Choroid plexus epithelial cell (primary cell): ENCODE results near the gene PPP1R3C.
A peak's percentile ranks its signal among the peaks of the same experiment; 100 is the strongest.

ENCODE experiments used
- DNase-seq: peaks from one replicate; pipeline ENCODE4 v3.0.0-alpha.2; 2010; ENCODE audit warnings: low read depth
- H3K4me3 ChIP-seq: 2 replicates; pipeline ENCODE4 v1.5.1; 2011; ENCODE audit warnings: low read depth, mild to moderate bottlenecking, control low read depth, low read length, moderate library complexity
- CTCF ChIP-seq: conservative IDR thresholded peaks from 2 replicates; pipeline ENCODE4 v1.5.1; 2011; ENCODE audit warnings: low read depth, mild to moderate bottlenecking, control low read depth, inconsistent platforms, low read length, moderate library complexity

The PPP1R3C gene

DNA sequence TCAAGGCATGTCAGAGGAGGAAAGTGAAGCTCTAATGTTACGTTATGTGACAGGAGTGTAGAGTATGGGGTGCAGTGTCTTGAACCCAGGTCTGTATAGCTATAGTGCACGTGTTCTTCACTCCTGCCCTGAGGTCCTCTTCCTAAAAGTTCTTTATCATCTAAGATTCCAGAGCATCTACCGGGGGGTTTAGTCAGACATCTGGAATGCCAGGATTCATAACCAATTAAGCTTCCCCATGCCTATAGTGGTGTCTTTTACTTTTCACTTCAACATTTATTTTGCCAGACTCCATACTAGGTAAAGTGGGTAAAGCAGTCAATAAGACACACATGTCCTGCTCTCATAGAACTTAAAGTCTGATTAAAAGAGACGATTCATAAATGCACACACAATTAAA lies 22.4 kb downstream of the PPP1R3C start:
- TF ChIP-seq CTCF: no peak
- no peak overlapping the region for H3K4me3 ChIP-seq
- no peak for DNase-seq

GRCh38 chr10:91607646-91608403 lies 25.0 kb downstream of the PPP1R3C start:
- no peak overlapping the region for H3K4me3 ChIP-seq
- no peak for TF ChIP-seq CTCF
- DNase-seq: no peak

DNA sequence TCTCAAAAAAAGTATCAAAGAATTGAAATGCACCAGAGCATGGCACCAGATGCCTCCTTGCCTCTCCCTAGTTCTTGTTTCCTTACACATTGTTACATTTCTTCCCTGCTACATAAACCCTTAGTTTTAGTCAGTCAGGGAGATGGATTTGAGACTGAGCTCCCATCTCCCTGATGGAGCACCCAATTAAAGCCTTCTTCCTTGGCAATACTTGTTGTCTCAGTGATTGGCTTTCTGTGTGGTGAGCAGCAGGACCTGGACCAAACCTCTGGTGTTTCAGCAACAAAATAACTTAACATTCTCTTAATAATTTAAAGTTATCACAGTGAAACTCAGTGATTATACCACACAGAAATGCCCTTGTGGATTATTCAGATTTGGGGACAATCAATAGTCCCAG lies 26.9 kb downstream of the PPP1R3C start:
- DNase-seq: no peak

GRCh38 chr10:91604553-91605534 lies 28.0 kb downstream of the PPP1R3C start:
- DNase-seq: peak; percentile 82
- H3K4me3 ChIP-seq: no peak overlapping the region
- TF ChIP-seq CTCF: peak; percentile 47

More for the DNA sequence above, 26.9 kb downstream of the PPP1R3C start:
- TF ChIP-seq CTCF: no peak
- H3K4me3 ChIP-seq: no peak overlapping the region

GRCh38 chr10:91603931-91604331 lies 28.9 kb downstream of the PPP1R3C start:
- DNase-seq: peak; percentile 71
- TF ChIP-seq CTCF: no peak
- no peak overlapping the region for H3K4me3 ChIP-seq

DNA sequence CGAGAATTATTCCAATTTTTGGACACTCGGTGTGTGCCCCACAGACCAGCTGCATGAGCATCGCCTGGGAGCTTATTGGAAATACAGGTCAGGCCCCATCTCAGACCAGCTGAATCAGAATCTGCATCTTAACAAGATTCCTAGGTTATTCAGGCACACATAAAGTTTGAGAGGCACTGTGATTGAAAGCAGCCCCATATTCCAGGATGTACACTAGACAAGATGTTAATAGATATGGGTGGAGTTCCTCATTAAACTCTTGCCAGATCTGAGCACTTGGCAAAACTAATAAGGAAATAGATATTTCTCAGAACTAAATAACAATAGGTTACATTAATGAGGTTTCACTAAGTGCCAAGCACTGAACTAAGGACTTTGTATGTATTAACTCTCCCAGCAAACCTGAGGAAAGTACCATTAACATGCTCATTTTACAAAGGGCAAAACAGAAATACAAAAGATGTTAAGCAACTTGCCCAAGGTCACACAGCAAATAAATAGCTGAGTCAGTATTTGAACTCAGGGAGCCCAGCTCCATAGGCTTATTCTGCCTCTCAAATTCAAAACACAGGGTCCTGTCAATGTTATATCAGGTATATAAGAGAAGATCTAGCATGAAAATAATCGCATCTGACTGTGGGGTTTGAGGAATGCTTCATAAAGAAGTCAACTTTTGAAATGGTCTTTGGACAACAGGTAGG lies 29.9 kb downstream of the PPP1R3C start:
- no peak for DNase-seq
- no peak for TF ChIP-seq CTCF
- H3K4me3 ChIP-seq: no peak overlapping the region
